Activated CD4-positive, alpha-beta T cell treated with anti-CD3 and anti-CD28 coated beads for 4 hours (primary cell): ENCODE results near the gene PTPRQ.

Source experiments
- DNase-seq, 2 donors: peaks; one replicate each; pipeline ENCODE4 v3.0.0-alpha.2; 2020

The PTPRQ gene

GRCh38 chr12:80707126-80707829 lies 263.2 kb downstream of the PTPRQ start, which contains the start of gene MYF6:
TSS of gene MYF6 (plus strand) at chr12:80707634. CDS start at chr12:80707720, 86 bp downstream.
- DNase-seq: no peak

GRCh38 chr12:80707830-80708258 lies 263.8 kb downstream of the PTPRQ start:
- no peak for DNase-seq

GRCh38 chr12:80708259-80708974 lies 264.4 kb downstream of the PTPRQ start:
- DNase-seq: no peak

GRCh38 chr12:80708975-80709328 lies 264.9 kb downstream of the PTPRQ start:
- DNase-seq: no peak

- DNase-seq: no peak
These were observed 266.0 kb downstream of the PTPRQ start for GRCh38 chr12:80709811-80710726.

GRCh38 chr12:80710727-80711449 lies 266.9 kb downstream of the PTPRQ start:
- DNase-seq: no peak

- DNase-seq: no peak
These were observed 267.8 kb downstream of the PTPRQ start for GRCh38 chr12:80711866-80712265.

GRCh38 chr12:80712866-80713265 lies 268.8 kb downstream of the PTPRQ start:
- no peak for DNase-seq

- DNase-seq: no peak
These were observed 269.4 kb downstream of the PTPRQ start for GRCh38 chr12:80713419-80713818.

GRCh38 chr12:80714055-80714454 lies 270.0 kb downstream of the PTPRQ start:
- DNase-seq: no peak

- no peak for DNase-seq
These were observed 270.8 kb downstream of the PTPRQ start for GRCh38 chr12:80714846-80715245.

GRCh38 chr12:80715713-80716249 lies 271.7 kb downstream of the PTPRQ start:
- DNase-seq: no peak

GRCh38 chr12:80716696-80717469 lies 272.8 kb downstream of the PTPRQ start, which contains the start of gene MYF5:
TSS of gene MYF5 (plus strand) at chr12:80716912. CDS start at chr12:80717064, 152 bp downstream.
- no peak for DNase-seq

GRCh38 chr12:80717856-80718255 lies 273.8 kb downstream of the PTPRQ start:
- DNase-seq: no peak

- DNase-seq: no peak
These were observed 276.5 kb downstream of the PTPRQ start for GRCh38 chr12:80720516-80720915.

- no peak for DNase-seq
These were observed 277.3 kb downstream of the PTPRQ start for GRCh38 chr12:80721326-80721725.
